ENCODE data around the gene RGMB.

RGMB gene

GRCh38 chr5:98785244-98785643, 11.8 kb downstream of the RGMB start:
- no peak for DNase-seq (ENCODE audit: low spot score)

GRCh38 chr5:98786191-98786853, 12.9 kb downstream of the RGMB start:
- DNase-seq (ENCODE audit: low spot score): no peak

GRCh38 chr5:98787131-98787719, 13.8 kb downstream of the RGMB start:
- no peak for DNase-seq (ENCODE audit: low spot score)

- no peak for DNase-seq (ENCODE audit: low spot score)
These were observed 15.6 kb downstream of the RGMB start for GRCh38 chr5:98789029-98789428.

- no peak for DNase-seq (ENCODE audit: low spot score)
These were observed 17.6 kb downstream of the RGMB start for GRCh38 chr5:98791001-98791519.

GRCh38 chr5:98791898-98792580, 18.6 kb downstream of the RGMB start:
- DNase-seq (ENCODE audit: low spot score): no peak

GRCh38 chr5:98793223-98793622, 19.8 kb downstream of the RGMB start:
- no peak for DNase-seq (ENCODE audit: low spot score)

- DNase-seq (ENCODE audit: low spot score): no peak
These were observed 20.5 kb downstream of the RGMB start for GRCh38 chr5:98794001-98794400.

GRCh38 chr5:98794414-98795080, 21.1 kb downstream of the RGMB start:
- no peak for DNase-seq (ENCODE audit: low spot score)

GRCh38 chr5:98795243-98795642, 21.8 kb downstream of the RGMB start:
- DNase-seq (ENCODE audit: low spot score): no peak

- DNase-seq (ENCODE audit: low spot score): peak; percentile 58
These were observed 22.9 kb downstream of the RGMB start for GRCh38 chr5:98796197-98796972.

GRCh38 chr5:98798371-98798770, 24.9 kb downstream of the RGMB start:
- no peak for DNase-seq (ENCODE audit: low spot score)

GRCh38 chr5:98798847-98799246, 25.4 kb downstream of the RGMB start:
- DNase-seq (ENCODE audit: low spot score): no peak

GRCh38 chr5:98804066-98804465, 30.6 kb downstream of the RGMB start:
- no peak for DNase-seq (ENCODE audit: low spot score)

- DNase-seq (ENCODE audit: low spot score): no peak
These were observed 31.6 kb downstream of the RGMB start for GRCh38 chr5:98805070-98805469.

- no peak for DNase-seq (ENCODE audit: low spot score)
These were observed 34.3 kb downstream of the RGMB start for GRCh38 chr5:98807806-98808205.

- no peak for DNase-seq (ENCODE audit: low spot score)
These were observed 36.7 kb downstream of the RGMB start for GRCh38 chr5:98810206-98810605.

GRCh38 chr5:98813755-98814154, 40.3 kb downstream of the RGMB start:
- no peak for DNase-seq (ENCODE audit: low spot score)

- no peak for DNase-seq (ENCODE audit: low spot score)
These were observed 43.2 kb downstream of the RGMB start for GRCh38 chr5:98816582-98817222.

- no peak for DNase-seq (ENCODE audit: low spot score)
These were observed 52.3 kb downstream of the RGMB start for GRCh38 chr5:98825582-98826375.

GRCh38 chr5:98827161-98827560, 53.7 kb downstream of the RGMB start:
- DNase-seq (ENCODE audit: low spot score): peak; percentile 5
